ELR (cell line): ENCODE data around the gene C3orf33.
A peak's percentile ranks its signal among the peaks of the same experiment; 100 is the strongest.
"Not testable (repeated sequence)": the region's sequence is repeated elsewhere in the genome, so short reads cannot be mapped to it uniquely, and the experiment has no call there.

Experiments used
- DNase-seq: peaks from one replicate; pipeline ENCODE4 v3.0.0-alpha.2; 2015; ENCODE audit warnings: low read depth

C3orf33 gene

GRCh38 chr3:155805802-155806618, at the start of gene C3orf33:
Gene C3orf33 (minus strand): TSS chr3:155806278. CDS start chr3:155806252, 26 bp downstream.
- peak; percentile 73 for DNase-seq

GRCh38 chr3:155854141-155854940, 48.3 kb upstream of the C3orf33 start, which contains the start of gene SLC33A1:
Gene SLC33A1 (minus strand): TSS chr3:155854427. CDS start chr3:155853997, 430 bp downstream.
- peak; percentile 98 for DNase-seq

GRCh38 chr3:155853214-155854140, 47.4 kb upstream of the C3orf33 start:
- DNase-seq = peak; percentile 45

- DNase-seq = peak; percentile 10
Observed at GRCh38 chr3:155852341-155852740, 46.3 kb upstream of the C3orf33 start.

- DNase-seq = not testable (repeated sequence)
Observed at GRCh38 chr3:155849404-155849803, 43.3 kb upstream of the C3orf33 start.

- DNase-seq = no peak
Observed at GRCh38 chr3:155847993-155848392, 41.9 kb upstream of the C3orf33 start.

GRCh38 chr3:155846119-155846518, 40.0 kb upstream of the C3orf33 start:
- DNase-seq = no peak

GRCh38 chr3:155843569-155843968, 37.5 kb upstream of the C3orf33 start:
- no peak for DNase-seq

GRCh38 chr3:155835341-155836071, 29.4 kb upstream of the C3orf33 start:
- DNase-seq = no peak

GRCh38 chr3:155828490-155829098, 22.5 kb upstream of the C3orf33 start:
- DNase-seq = not testable (repeated sequence)

- DNase-seq = no peak
Observed at GRCh38 chr3:155815030-155815545, 9.0 kb upstream of the C3orf33 start.

GRCh38 chr3:155813224-155813623, 7.1 kb upstream of the C3orf33 start:
- DNase-seq = not testable (repeated sequence)

- peak; percentile 66 for DNase-seq
Observed at GRCh38 chr3:155809181-155809580, 3.1 kb upstream of the C3orf33 start.

- no peak for DNase-seq
Observed at GRCh38 chr3:155807823-155808222, 1.7 kb upstream of the C3orf33 start.

GRCh38 chr3:155805204-155805801, 775 bp downstream of the C3orf33 start:
- DNase-seq = peak; percentile 40

- no peak for DNase-seq
Observed at GRCh38 chr3:155804323-155804722, 1.8 kb downstream of the C3orf33 start.

GRCh38 chr3:155792532-155792931, 13.5 kb downstream of the C3orf33 start:
- DNase-seq = no peak

GRCh38 chr3:155791190-155791589, 14.9 kb downstream of the C3orf33 start:
- DNase-seq = peak; percentile 36

- DNase-seq = no peak
Observed at GRCh38 chr3:155790272-155790925, 15.7 kb downstream of the C3orf33 start.
